ENCODE measurements around the gene MFSD6L.
A peak's percentile ranks its signal among the peaks of the same experiment; 100 is the strongest.

Gene MFSD6L

GRCh38 chr17:8798176-8798845 lies 854 bp downstream of the MFSD6L start:
- no peak for DNase-seq (ENCODE audit: low read depth, low spot score)
- no peak overlapping the region for H3K4me3 ChIP-seq (ENCODE audit: low read length)

- no peak for DNase-seq (ENCODE audit: low read depth, low spot score)
- H3K4me3 ChIP-seq (ENCODE audit: low read length) = no peak overlapping the region
Measured at GRCh38 chr17:8797621-8798175, 1.5 kb downstream of the MFSD6L start.

- no peak overlapping the region for H3K4me3 ChIP-seq (ENCODE audit: low read length)
- DNase-seq (ENCODE audit: low read depth, low spot score) = no peak
Measured at GRCh38 chr17:8794636-8795035, 4.5 kb downstream of the MFSD6L start.

GRCh38 chr17:8793649-8794048 lies 5.5 kb downstream of the MFSD6L start:
- H3K4me3 ChIP-seq (ENCODE audit: low read length) = no peak overlapping the region
- DNase-seq (ENCODE audit: low read depth, low spot score) = no peak

- no peak overlapping the region for H3K4me3 ChIP-seq (ENCODE audit: low read length)
- DNase-seq (ENCODE audit: low read depth, low spot score) = no peak
Measured at GRCh38 chr17:8792646-8793045, 6.5 kb downstream of the MFSD6L start.

GRCh38 chr17:8791910-8792270 lies 7.3 kb downstream of the MFSD6L start:
- no peak for DNase-seq (ENCODE audit: low read depth, low spot score)
- no peak overlapping the region for H3K4me3 ChIP-seq (ENCODE audit: low read length)

GRCh38 chr17:8791248-8791909 lies 7.8 kb downstream of the MFSD6L start:
- no peak overlapping the region for H3K4me3 ChIP-seq (ENCODE audit: low read length)
- DNase-seq (ENCODE audit: low read depth, low spot score) = no peak

- no peak overlapping the region for H3K4me3 ChIP-seq (ENCODE audit: low read length)
- DNase-seq (ENCODE audit: low read depth, low spot score) = no peak
Measured at GRCh38 chr17:8789743-8790142, 9.4 kb downstream of the MFSD6L start.

- no peak overlapping the region for H3K4me3 ChIP-seq (ENCODE audit: low read length)
- no peak for DNase-seq (ENCODE audit: low read depth, low spot score)
Measured at GRCh38 chr17:8788998-8789397, 10.2 kb downstream of the MFSD6L start.

- DNase-seq (ENCODE audit: low read depth, low spot score) = peak; percentile 28
- no peak overlapping the region for H3K4me3 ChIP-seq (ENCODE audit: low read length)
Measured at GRCh38 chr17:8785547-8786413, 13.4 kb downstream of the MFSD6L start.

- DNase-seq (ENCODE audit: low read depth, low spot score) = no peak
- H3K4me3 ChIP-seq (ENCODE audit: low read length) = no peak overlapping the region
Measured at GRCh38 chr17:8782176-8782575, 17.0 kb downstream of the MFSD6L start.

GRCh38 chr17:8781776-8782175 lies 17.4 kb downstream of the MFSD6L start:
- no peak for DNase-seq (ENCODE audit: low read depth, low spot score)
- H3K4me3 ChIP-seq (ENCODE audit: low read length) = no peak overlapping the region

GRCh38 chr17:8776881-8777280 lies 22.3 kb downstream of the MFSD6L start:
- no peak for DNase-seq (ENCODE audit: low read depth, low spot score)
- H3K4me3 ChIP-seq (ENCODE audit: low read length) = no peak overlapping the region

- no peak overlapping the region for H3K4me3 ChIP-seq (ENCODE audit: low read length)
- DNase-seq (ENCODE audit: low read depth, low spot score) = no peak
Measured at GRCh38 chr17:8776248-8776647, 22.9 kb downstream of the MFSD6L start.

- H3K4me3 ChIP-seq (ENCODE audit: low read length) = no peak overlapping the region
- no peak for DNase-seq (ENCODE audit: low read depth, low spot score)
Measured at GRCh38 chr17:8766731-8767130, 32.4 kb downstream of the MFSD6L start.

- H3K4me3 ChIP-seq (ENCODE audit: low read length) = no peak overlapping the region
- no peak for DNase-seq (ENCODE audit: low read depth, low spot score)
Measured at GRCh38 chr17:8762012-8762411, 37.2 kb downstream of the MFSD6L start.

- no peak within 1 kb of the TSS for H3K4me3 ChIP-seq (ENCODE audit: low read length)
- DNase-seq (ENCODE audit: low read depth, low spot score) = no peak
Measured at GRCh38 chr17:8758137-8758596, 41.0 kb downstream of the MFSD6L start, which contains the start of gene SPDYE4. TSS of gene SPDYE4 (minus strand) at chr17:8758546. CDS start at chr17:8758382, 164 bp downstream.

GRCh38 chr17:8757189-8757588 lies 42.0 kb downstream of the MFSD6L start:
- H3K4me3 ChIP-seq (ENCODE audit: low read length) = no peak overlapping the region
- DNase-seq (ENCODE audit: low read depth, low spot score) = no peak

GRCh38 chr17:8755590-8756255 lies 43.4 kb downstream of the MFSD6L start:
- no peak for DNase-seq (ENCODE audit: low read depth, low spot score)
- no peak overlapping the region for H3K4me3 ChIP-seq (ENCODE audit: low read length)
